ENCODE results near the gene TLX3.
"Not testable (repeated sequence)": the region's sequence is repeated elsewhere in the genome, so short reads cannot be mapped to it uniquely, and the experiment has no call there.

TLX3 gene

GRCh38 chr5:171351536-171352073 lies 42.6 kb downstream of the TLX3 start:
- DNase-seq (ENCODE audit: extremely low read depth, low read depth) = no peak

DNA sequence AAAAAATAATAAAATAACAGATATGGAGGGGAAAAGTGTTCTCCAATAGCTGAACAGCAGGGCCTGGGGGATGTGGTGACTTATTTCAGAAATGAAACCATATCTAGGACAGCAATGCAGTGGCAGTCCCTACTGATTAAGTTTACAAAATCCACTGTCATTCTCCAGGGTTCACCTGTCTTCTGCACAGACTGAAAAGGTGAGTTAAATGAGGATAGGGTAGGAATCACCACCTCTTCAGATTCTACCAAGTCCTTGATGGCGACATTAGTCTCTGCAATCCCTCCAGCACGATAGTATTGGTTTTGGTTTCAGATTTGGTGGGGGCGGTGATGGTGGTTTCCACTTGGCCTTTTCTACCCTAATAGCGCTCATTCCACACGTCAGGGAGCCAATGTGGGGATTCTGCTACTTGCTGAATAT lies 46.3 kb downstream of the TLX3 start:
- DNase-seq (ENCODE audit: extremely low read depth, low read depth) = no peak
- TF ChIP-seq, protein P1, sequence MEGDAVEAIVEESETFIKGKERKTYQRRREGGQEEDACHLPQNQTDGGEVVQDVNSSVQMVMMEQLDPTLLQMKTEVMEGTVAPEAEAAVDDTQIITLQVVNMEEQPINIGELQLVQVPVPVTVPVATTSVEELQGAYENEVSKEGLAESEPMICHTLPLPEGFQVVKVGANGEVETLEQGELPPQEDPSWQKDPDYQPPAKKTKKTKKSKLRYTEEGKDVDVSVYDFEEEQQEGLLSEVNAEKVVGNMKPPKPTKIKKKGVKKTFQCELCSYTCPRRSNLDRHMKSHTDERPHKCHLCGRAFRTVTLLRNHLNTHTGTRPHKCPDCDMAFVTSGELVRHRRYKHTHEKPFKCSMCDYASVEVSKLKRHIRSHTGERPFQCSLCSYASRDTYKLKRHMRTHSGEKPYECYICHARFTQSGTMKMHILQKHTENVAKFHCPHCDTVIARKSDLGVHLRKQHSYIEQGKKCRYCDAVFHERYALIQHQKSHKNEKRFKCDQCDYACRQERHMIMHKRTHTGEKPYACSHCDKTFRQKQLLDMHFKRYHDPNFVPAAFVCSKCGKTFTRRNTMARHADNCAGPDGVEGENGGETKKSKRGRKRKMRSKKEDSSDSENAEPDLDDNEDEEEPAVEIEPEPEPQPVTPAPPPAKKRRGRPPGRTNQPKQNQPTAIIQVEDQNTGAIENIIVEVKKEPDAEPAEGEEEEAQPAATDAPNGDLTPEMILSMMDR (IDR thresholded peaks at IDR 0.05; ENCODE audit: low read depth, low read length) = no peak

More at GRCh38 chr5:171351536-171352073, 42.6 kb downstream of the TLX3 start:
- TF ChIP-seq, protein P1 (IDR thresholded peaks at IDR 0.05; ENCODE audit: low read depth, low read length) = no peak

DNA sequence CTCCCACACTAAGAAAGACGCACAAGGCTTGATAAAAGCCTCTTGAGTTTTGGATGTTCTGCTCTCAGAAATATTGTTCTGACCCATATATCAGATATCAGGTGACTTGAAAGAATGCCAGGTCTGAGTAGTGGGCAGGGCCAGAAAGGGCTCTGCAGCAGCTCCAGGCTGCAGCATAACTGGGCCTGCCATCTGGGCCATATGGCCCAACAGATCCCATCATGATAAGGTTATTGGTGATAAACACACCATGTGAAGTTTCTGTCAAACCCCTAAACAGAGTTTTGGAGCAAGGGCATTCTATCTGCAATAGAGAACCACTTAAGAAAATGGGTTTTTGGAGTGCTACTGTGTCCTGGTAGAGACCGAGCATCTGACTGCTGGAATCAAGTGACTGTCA lies 48.8 kb downstream of the TLX3 start:
- DNase-seq (ENCODE audit: extremely low read depth, low read depth) = no peak
- TF ChIP-seq, protein P1 (IDR thresholded peaks at IDR 0.05; ENCODE audit: low read depth, low read length) = no peak

DNA sequence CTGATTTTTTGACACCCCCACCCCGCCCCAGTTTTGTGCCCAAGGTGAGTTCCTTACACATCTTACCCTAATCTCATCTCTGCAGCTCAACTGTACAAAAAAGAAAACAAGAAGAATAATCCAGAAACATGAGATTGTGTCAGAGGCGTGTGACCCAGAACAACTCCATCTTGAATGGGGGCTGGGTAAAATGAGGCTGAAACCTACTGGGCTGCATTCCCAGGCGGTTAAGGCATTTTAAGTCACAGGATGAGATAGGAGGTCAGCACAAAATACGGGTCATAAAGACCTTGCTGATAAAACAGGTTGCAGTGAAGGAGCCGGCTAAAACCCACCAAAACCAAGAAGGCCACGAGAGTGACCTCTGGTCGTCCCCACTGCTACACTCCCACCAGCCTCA lies 52.1 kb downstream of the TLX3 start:
- not testable (repeated sequence) for DNase-seq (ENCODE audit: extremely low read depth, low read depth)

Measured in AG09319 (cell line).